ENCODE measurements around the gene MT1M. TPM values are rescaled to one million over a fixed set of nuclear protein-coding genes. Genes with fewer than 3 reads are reported as not detected.
A peak's percentile ranks its signal among the peaks of the same experiment; 100 is the strongest.

Gene MT1M
- total and polyA plus RNA-seq, 2 experiments from 2014 or later: 8.2 to 15.2 TPM

- Histone ChIP-seq H3K4me2 (ENCODE audit: unreplicated experiment) (no peak overlapping the region), H3K27ac (no peak overlapping the region; the same call in 1 of the 2 replicates), H4K20me1 (ENCODE audit: insufficient read depth) (no peaks in the 10 kb centered on the region), H3K4me1 (ENCODE audit: insufficient read depth) (peaks cover 31% of the 10 kb centered on the region), H3K79me2 (ENCODE audit: insufficient read depth) (peaks cover 9% of the 10 kb centered on the region; the same call in 1 of the 2 replicates), H3K9ac (no peak overlapping the region), H2AFZ (no peak overlapping the region), H3K9me3 (ENCODE audit: low read depth) (no peaks in the 10 kb centered on the region), H3K4me3 (no peak overlapping the region), H3K36me3 (ENCODE audit: low read depth) (no peaks in the 10 kb centered on the region), H3F3A (ENCODE audit: insufficient read depth) (peaks cover 44% of the 10 kb centered on the region), H3K9me2 (ENCODE audit: insufficient read depth) (no peaks in the 10 kb centered on the region), H3K27me3 (replicated peaks; ENCODE audit: insufficient read depth) (no peaks in the 10 kb centered on the region)
- DNase-seq: no peak
- 78 to 83% methylated on average over 4 of the region's 4 CpGs for WGBS, 2 experiments (ENCODE audit: low coverage in 1 of 2, low lambda C conversion rate in 2 of 2, missing lambda C conversion rate in 2 of 2)
- TF ChIP-seq EZH2 (IDR thresholded peaks at IDR 0.05; ENCODE audit: insufficient read depth, poor library complexity, severe bottlenecking) (no peak), EZH2phosphoT487 (IDR thresholded peaks at IDR 0.05; ENCODE audit: insufficient read depth, low read depth) (no peak)
- in situ Hi-C loops (cut with MboI): no loop called here
Measured at GRCh38 chr16:56604966-56605365, 27.5 kb upstream of the MT1M start.

GRCh38 chr16:56605475-56605874, 27.0 kb upstream of the MT1M start:
- no peak overlapping the region for H2AFZ ChIP-seq
- in situ Hi-C loops (cut with MboI): no loop called here

DNA sequence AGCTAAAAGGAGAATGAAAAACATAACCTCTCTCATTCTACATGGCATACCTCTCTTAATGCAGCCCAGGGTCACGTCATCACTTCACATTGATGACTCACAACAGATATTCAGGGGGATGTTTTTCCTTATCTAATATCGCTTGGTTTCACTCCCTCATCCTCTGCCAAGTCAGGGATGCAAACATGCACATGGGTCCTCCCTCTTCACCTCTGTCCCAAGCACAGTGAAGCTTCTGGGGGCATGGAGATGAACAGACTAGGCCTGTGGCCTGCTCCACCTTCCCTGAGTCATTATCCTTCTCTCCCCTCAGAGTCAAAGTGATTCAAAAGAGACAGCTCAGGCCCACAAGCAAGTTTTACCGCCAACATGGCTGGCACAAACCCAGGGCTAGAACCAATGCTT, 26.4 kb upstream of the MT1M start:
- peak overlapping the region; percentile 100 for H3K27ac ChIP-seq
- H3K9me3 ChIP-seq (ENCODE audit: low read depth): no peaks in the 10 kb centered on the region
- 3 to 4% methylated on average over 3 of the region's 3 CpGs for WGBS, 2 experiments (ENCODE audit: low coverage in 1 of 2, low lambda C conversion rate in 2 of 2, missing lambda C conversion rate in 2 of 2)
- H3K4me2 ChIP-seq (ENCODE audit: unreplicated experiment): peak overlapping the region; percentile 86
- in situ Hi-C loops (cut with MboI): no loop called here
- H3K36me3 ChIP-seq (ENCODE audit: low read depth): no peaks in the 10 kb centered on the region
- H3K9ac ChIP-seq: peak overlapping the region; percentile 96
- H2AFZ ChIP-seq: no peak overlapping the region
- TF ChIP-seq EZH2phosphoT487 (IDR thresholded peaks at IDR 0.05; ENCODE audit: insufficient read depth, low read depth): no peak
- TF ChIP-seq EZH2 (IDR thresholded peaks at IDR 0.05; ENCODE audit: insufficient read depth, poor library complexity, severe bottlenecking): no peak
- peak overlapping the region; percentile 95 for H3K4me3 ChIP-seq
- DNase-seq: peak; percentile 89
- H3K79me2 ChIP-seq (ENCODE audit: insufficient read depth): peaks cover 12% of the 10 kb centered on the region; the same call in 1 of the 2 replicates
- H4K20me1 ChIP-seq (ENCODE audit: insufficient read depth): no peaks in the 10 kb centered on the region
- H3F3A ChIP-seq (ENCODE audit: insufficient read depth): peaks cover 54% of the 10 kb centered on the region
- H3K9me2 ChIP-seq (ENCODE audit: insufficient read depth): no peaks in the 10 kb centered on the region
- H3K27me3 ChIP-seq (replicated peaks; ENCODE audit: insufficient read depth): no peaks in the 10 kb centered on the region
- peaks cover 36% of the 10 kb centered on the region for H3K4me1 ChIP-seq (ENCODE audit: insufficient read depth)

More at GRCh38 chr16:56605475-56605874, 27.0 kb upstream of the MT1M start:
- H3K4me2 ChIP-seq (ENCODE audit: unreplicated experiment): peak overlapping the region; percentile 86
- peak overlapping the region; percentile 96 for H3K9ac ChIP-seq
- TF ChIP-seq EZH2phosphoT487 (IDR thresholded peaks at IDR 0.05; ENCODE audit: insufficient read depth, low read depth): no peak
- TF ChIP-seq EZH2 (IDR thresholded peaks at IDR 0.05; ENCODE audit: insufficient read depth, poor library complexity, severe bottlenecking): no peak
- H3K27ac ChIP-seq: peak overlapping the region; percentile 100
- no peaks in the 10 kb centered on the region for H3K9me3 ChIP-seq (ENCODE audit: low read depth)
- H3K9me2 ChIP-seq (ENCODE audit: insufficient read depth): no peaks in the 10 kb centered on the region
- H3K79me2 ChIP-seq (ENCODE audit: insufficient read depth): peaks cover 9% of the 10 kb centered on the region; the same call in 1 of the 2 replicates
- no peaks in the 10 kb centered on the region for H3K36me3 ChIP-seq (ENCODE audit: low read depth)
- H4K20me1 ChIP-seq (ENCODE audit: insufficient read depth): no peaks in the 10 kb centered on the region
- no peak for DNase-seq
- H3K4me3 ChIP-seq: no peak overlapping the region
- 92 to 96% methylated on average over 1 of the region's 1 CpG for WGBS, 2 experiments (ENCODE audit: low coverage in 1 of 2, low lambda C conversion rate in 2 of 2, missing lambda C conversion rate in 2 of 2)
- peaks cover 30% of the 10 kb centered on the region for H3K4me1 ChIP-seq (ENCODE audit: insufficient read depth)
- peaks cover 48% of the 10 kb centered on the region for H3F3A ChIP-seq (ENCODE audit: insufficient read depth)
- H3K27me3 ChIP-seq (replicated peaks; ENCODE audit: insufficient read depth): no peaks in the 10 kb centered on the region

DNA sequence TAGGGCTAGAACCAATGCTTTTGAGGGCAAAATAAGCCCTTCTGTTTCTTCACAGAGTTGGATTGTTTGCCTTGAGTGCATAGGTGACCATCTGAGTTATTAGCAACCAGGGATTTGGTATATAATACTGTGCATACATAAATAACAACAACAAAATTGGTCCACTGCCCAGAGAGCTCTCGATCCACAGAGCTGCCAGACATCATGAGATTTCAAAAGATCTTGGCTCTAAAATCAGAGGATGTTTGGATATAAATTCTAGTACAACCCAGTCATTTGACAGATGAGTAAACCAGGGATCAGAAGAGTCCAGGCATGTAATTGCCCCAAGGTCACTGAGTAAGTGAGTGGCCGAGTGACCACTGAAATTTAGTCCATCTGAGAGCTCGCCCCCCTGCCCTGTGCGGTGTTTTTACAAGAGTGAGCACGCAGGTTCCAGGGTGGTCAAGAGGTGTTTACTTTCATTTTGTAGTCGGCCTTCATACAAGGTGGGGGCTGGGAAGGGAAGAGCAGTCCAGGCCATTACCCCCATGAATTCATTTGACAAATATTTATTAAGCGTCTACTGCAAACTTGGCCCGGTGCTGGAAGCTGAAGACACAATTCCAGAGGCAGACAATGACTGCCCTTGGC, 25.9 kb upstream of the MT1M start:
- 1% methylated on average over 8 of the region's 8 CpGs for WGBS, 2 experiments (ENCODE audit: low coverage in 1 of 2, low lambda C conversion rate in 2 of 2, missing lambda C conversion rate in 2 of 2)
- Histone ChIP-seq H3K36me3 (ENCODE audit: low read depth) (no peaks in the 10 kb centered on the region), H3K79me2 (ENCODE audit: insufficient read depth) (peaks cover 12% of the 10 kb centered on the region; the same call in 1 of the 2 replicates), H4K20me1 (ENCODE audit: insufficient read depth) (no peaks in the 10 kb centered on the region), H3K27ac (peak overlapping the region; percentile 100), H2AFZ (0 out of 2 replicates have a peak overlapping the region, but pooled peaks have one; percentile 16), H3K27me3 (replicated peaks; ENCODE audit: insufficient read depth) (no peaks in the 10 kb centered on the region), H3K4me2 (ENCODE audit: unreplicated experiment) (peak overlapping the region; percentile 86), H3F3A (ENCODE audit: insufficient read depth) (peaks cover 59% of the 10 kb centered on the region), H3K9ac (peak overlapping the region; percentile 96), H3K4me1 (ENCODE audit: insufficient read depth) (peaks cover 41% of the 10 kb centered on the region), H3K9me3 (ENCODE audit: low read depth) (no peaks in the 10 kb centered on the region), H3K9me2 (ENCODE audit: insufficient read depth) (no peaks in the 10 kb centered on the region), H3K4me3 (peak overlapping the region; percentile 95)
- in situ Hi-C loops (cut with MboI): no loop called here
- peak; percentile 88 for DNase-seq
- no peak for TF ChIP-seq EZH2phosphoT487 (IDR thresholded peaks at IDR 0.05; ENCODE audit: insufficient read depth, low read depth)
- TF ChIP-seq EZH2 (IDR thresholded peaks at IDR 0.05; ENCODE audit: insufficient read depth, poor library complexity, severe bottlenecking): no peak
